Fibroblast of the aortic adventitia (primary cell): Measurements from ENCODE around the gene NACC2. TPM values are rescaled to one million over a fixed set of nuclear protein-coding genes. Genes with fewer than 3 reads are reported as not detected.

Experiments used
- DNase-seq: peaks from one replicate; pipeline ENCODE4 v3.0.0-alpha.2; 2010; ENCODE audit warnings: low read depth
- H3K4me3 ChIP-seq: 2 replicates; pipeline ENCODE4 v1.5.1; 2011; ENCODE audit warnings: low read depth, mild to moderate bottlenecking, control low read depth, low read length, moderate library complexity
- total RNA-seq: library from RNA; depleted of rRNA; stranded (reverse); fragments of >200 nt; gene quantifications from 2 replicates; pipeline ENCODE4 v1.2.3, GENCODE V29; 2012; ENCODE audit warnings: low replicate concordance
- TF ChIP-seq, protein P1 (sequence below): IDR thresholded peaks from 2 replicates; pipeline ENCODE4 v1.5.1; 2011; ENCODE audit warnings: mild to moderate bottlenecking, low read length, control low read depth, inconsistent platforms; ENCODE audit not compliant: insufficient read depth

NACC2 gene
- total RNA-seq, 1 donor = 17.4 TPM

DNA sequence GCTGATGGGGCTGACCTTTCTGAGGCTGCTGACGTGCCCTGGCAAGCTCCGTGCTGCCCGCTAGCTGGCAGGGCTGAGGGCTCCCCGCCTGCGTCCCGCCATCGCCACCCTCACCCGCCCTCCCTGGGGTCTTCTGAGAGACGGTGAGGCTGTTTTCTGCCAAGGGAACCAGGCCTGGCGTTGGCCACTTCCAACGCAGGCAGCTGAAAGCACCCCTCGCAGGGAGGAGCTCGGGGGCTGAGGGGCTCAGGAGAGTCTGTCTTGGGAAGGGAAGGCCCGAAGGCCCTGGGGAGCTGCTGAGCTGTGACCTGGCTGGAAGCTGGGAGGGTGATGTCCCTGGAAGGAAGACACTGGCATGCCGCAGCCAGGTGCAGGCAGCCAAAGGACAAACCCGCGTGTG lies 33.3 kb upstream of the NACC2 start:
- no peak for DNase-seq
- TF ChIP-seq, protein P1, sequence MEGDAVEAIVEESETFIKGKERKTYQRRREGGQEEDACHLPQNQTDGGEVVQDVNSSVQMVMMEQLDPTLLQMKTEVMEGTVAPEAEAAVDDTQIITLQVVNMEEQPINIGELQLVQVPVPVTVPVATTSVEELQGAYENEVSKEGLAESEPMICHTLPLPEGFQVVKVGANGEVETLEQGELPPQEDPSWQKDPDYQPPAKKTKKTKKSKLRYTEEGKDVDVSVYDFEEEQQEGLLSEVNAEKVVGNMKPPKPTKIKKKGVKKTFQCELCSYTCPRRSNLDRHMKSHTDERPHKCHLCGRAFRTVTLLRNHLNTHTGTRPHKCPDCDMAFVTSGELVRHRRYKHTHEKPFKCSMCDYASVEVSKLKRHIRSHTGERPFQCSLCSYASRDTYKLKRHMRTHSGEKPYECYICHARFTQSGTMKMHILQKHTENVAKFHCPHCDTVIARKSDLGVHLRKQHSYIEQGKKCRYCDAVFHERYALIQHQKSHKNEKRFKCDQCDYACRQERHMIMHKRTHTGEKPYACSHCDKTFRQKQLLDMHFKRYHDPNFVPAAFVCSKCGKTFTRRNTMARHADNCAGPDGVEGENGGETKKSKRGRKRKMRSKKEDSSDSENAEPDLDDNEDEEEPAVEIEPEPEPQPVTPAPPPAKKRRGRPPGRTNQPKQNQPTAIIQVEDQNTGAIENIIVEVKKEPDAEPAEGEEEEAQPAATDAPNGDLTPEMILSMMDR = no peak
- no peak overlapping the region for H3K4me3 ChIP-seq

DNA sequence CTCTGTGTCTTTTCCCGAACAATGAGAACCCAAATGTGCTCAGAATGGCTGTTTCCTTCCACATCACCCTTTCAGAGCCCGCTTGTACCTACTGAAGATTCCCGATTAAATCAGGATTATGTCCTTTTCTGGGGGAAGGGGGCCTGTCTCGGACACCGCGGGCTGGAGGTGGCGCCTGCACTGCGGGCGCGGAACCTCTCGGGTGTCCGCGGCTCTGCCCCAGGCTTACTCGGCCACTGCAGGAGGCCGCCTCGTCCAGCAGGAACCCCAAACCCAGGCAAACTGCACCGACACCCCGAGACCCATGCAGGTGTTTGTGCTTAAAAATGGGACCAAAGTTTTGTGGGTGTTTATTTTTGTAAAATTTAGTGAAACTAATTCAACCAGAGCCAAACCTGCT lies 32.2 kb upstream of the NACC2 start:
- no peak overlapping the region for H3K4me3 ChIP-seq
- DNase-seq = no peak
- TF ChIP-seq, protein P1 = no peak

DNA sequence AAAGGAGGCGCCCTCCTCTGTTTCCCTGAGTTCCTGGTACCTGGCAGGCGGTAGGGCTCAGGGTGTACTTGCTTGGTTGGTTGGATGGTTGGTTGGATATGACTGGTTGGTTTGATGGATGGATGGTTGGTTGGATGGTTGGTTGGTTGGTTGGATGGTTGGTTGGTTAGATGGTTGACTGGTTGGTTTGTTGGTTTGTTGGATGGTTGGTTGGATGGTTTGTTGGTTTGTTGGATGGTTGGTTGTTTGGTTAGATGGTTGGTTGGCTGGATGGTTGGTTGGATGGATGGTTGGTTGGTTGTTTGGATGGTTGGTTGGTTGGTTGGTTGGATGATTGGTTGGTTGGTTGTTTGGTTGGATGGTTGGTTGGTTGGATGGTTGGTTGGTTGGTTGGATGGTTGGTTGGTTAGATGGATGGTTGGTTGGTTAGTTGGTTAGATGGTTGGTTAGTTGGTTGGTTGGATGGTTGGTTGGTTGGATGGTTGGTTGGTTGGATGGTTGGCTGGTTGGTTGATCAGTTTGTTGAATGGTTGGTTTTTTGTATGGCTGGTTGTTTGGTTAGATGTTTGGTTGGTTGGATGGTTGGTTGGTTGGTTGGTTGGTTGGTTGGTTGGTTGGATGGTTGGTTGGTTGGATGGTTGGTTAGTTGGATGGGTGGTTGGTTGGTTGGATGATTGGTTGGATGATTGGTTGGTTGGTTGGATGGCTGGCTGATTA lies 30.0 kb upstream of the NACC2 start:
- H3K4me3 ChIP-seq = no peak overlapping the region
- DNase-seq = no peak
- TF ChIP-seq, protein P1 = no peak

DNA sequence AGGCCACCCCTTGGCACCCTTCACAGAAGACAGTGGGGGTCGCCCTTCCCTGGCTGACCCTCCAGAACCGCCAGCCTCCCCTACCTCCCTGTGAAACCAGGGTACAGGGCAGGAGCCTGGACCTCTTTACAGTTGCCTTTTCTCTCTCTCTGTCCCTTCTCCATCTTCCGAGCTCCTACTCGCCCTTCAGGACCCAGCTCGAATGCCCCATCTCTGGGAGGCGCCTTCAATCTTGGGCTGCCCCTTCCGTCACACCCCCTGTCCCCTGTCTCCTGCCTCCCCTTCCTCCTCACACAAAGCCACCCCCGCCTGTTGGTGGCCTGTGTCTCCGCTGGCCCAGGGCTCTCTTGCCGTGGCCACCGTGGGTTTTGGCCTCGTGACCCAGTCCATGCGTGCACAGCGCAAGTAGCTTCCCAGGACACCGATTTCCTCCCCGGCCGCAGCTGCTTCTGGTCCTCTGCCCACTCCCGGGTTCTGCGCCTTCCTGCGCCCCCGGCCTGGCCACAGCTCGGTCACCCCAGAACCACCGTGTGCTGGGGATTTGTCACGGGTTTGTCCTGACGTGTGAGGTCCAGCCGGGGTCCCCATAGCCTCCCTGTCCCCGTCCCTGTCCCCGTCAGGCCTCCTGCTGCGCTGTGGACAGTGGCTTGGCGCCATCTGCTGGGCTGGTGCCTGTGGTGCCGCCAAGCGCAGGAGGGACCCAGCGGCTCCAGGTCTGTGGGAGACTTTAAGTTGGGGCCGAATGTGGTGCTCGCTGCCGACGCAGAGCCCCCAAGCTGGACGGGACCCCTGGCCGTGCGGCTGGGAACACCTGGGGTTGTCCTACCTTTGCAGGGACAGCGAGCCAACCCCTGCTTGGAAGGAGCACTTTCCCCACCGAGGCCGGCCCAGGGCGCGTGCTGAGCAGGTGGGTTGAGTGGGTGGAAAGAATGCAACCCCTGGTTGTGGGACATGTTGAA lies 27.6 kb upstream of the NACC2 start:
- TF ChIP-seq, protein P1 = peak; percentile 98
- peak overlapping the region; percentile 37 for H3K4me3 ChIP-seq
- peak; percentile 49 for DNase-seq

DNA sequence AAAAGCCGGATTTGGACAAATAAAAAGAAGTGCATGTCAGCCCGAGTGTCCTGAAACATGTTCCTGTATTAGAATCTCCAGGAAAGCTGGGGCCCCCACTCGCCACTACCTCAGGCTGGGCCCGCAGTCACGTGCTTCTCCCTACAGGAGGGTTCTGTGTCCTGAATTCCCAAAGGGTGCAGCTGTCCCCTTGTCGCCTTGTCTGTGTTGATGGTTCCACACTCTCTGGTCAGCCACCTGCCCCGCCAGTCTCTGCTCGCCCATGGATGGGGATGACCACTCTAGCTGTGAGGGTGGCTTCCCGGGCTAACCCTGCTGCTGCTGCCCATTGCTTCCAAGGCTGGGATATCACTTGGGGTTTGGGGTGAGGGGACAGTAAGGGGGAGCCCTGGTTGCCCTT lies 26.7 kb upstream of the NACC2 start:
- TF ChIP-seq, protein P1 = no peak
- DNase-seq = no peak
- H3K4me3 ChIP-seq = no peak overlapping the region

DNA sequence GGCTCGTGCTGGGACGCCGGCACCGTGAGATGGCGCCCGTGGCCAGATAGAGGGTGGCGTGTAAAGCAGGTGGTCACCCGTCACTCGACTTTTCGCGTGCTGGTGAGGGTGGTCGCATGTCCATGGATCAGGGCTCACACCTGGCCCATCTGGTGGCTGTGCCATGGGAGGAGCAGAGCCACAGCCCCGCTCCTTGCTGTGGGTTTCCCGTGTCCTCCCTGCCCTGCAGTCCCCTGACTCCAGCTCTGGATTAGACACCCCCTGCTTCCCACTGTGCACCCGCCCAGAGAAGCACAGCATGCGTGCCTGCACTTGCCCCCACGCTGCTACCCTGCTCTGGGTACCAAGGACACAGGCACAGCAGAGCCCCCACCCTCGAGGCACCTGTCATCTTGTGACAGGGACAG lies 25.4 kb upstream of the NACC2 start:
- no peak for DNase-seq
- H3K4me3 ChIP-seq = no peak overlapping the region
- TF ChIP-seq, protein P1 = no peak
